H1 (cell line): ENCODE results near the gene ZGRF1. TPM values are rescaled to one million over a fixed set of nuclear protein-coding genes. Genes with fewer than 3 reads are reported as not detected.
"Not testable (repeated sequence)": the region's sequence is repeated elsewhere in the genome, so short reads cannot be mapped to it uniquely, and the experiment has no call there.

Experiments used
- CTCF ChIA-PET: fragments of 300-600 bp; sonication (Branson Sonifier 250); formaldehyde crosslinking; loops from one replicate; lab custom pipeline; 2021; ENCODE audit not compliant: partially characterized antibody; lab: Charles Lee
- POLR2A ChIA-PET: fragments of 300-600 bp; sonication (Branson Sonifier 250); formaldehyde crosslinking; loops from one replicate; lab custom pipeline; 2021; ENCODE audit warnings: inconsistent platforms; ENCODE audit not compliant: partially characterized antibody; lab: Charles Lee
- DNase-seq, 2 experiments: peaks; one replicate each; pipeline versions ENCODE4 v3.0.0 to v3.0.0-alpha.2; 2010 to 2022; ENCODE audit warnings: low spot score in 2 of 2, low read depth in 1 of 2, mixed read lengths in 1 of 2
- FAIRE-seq: peaks from 2 replicates; lab custom pipeline; 2011; peaks lifted over from hg19 to GRCh38; lab: Jason Lieb, UNC
- H2AFZ ChIP-seq: 2 replicates; pipeline ENCODE4 v1.8.1; 2012; ENCODE audit warnings: low read length, inconsistent platforms
- H2AK5ac ChIP-seq: 2 replicates; pipeline ENCODE4 v1.6.1; 2013; ENCODE audit warnings: low read depth, low read length
- H2BK120ac ChIP-seq: replicated peaks from 2 replicates; pipeline ENCODE3; 2013; ENCODE audit warnings: low read depth, low read length, inconsistent platforms
- H2BK12ac ChIP-seq: 2 replicates; pipeline ENCODE4 v1.6.1; 2013; ENCODE audit warnings: low read depth, low read length
- H2BK15ac ChIP-seq: 2 replicates; pipeline ENCODE4 v1.6.1; 2013; ENCODE audit warnings: low read length
- H2BK20ac ChIP-seq: 2 replicates; pipeline ENCODE4 v1.6.1; 2013; ENCODE audit warnings: low read length
- H2BK5ac ChIP-seq: 2 replicates; pipeline ENCODE4 v1.6.1; 2013; ENCODE audit warnings: low read depth, low read length
- H3K14ac ChIP-seq: 2 replicates; pipeline ENCODE4 v1.6.1; 2013; ENCODE audit warnings: inconsistent platforms; ENCODE audit not compliant: insufficient read length
- H3K18ac ChIP-seq: 2 replicates; pipeline ENCODE4 v1.6.1; 2013; ENCODE audit warnings: low read length; ENCODE audit errors: extremely low read depth
- H3K23ac ChIP-seq: 2 replicates; pipeline ENCODE4 v1.6.1; 2013; ENCODE audit warnings: inconsistent platforms; ENCODE audit not compliant: insufficient read length
- H3K23me2 ChIP-seq: 2 replicates; pipeline ENCODE4 v1.6.1; 2013; ENCODE audit warnings: low read depth, low read length
- H3K27ac ChIP-seq: 2 replicates; pipeline ENCODE4 v1.6.1; 2011; ENCODE audit warnings: low read depth, low read length, inconsistent platforms
- H3K27me3 ChIP-seq, 4 experiments: replicated peaks in 1 of 4; 1 replicate in 1 of 4; 2 replicates in 3 of 4; pipeline versions ENCODE4 v1.6.1 to v1.8.1; 2011 to 2013; ENCODE audit warnings: low read length in 3 of 4, mild to moderate bottlenecking in 3 of 4, inconsistent platforms in 2 of 4, mixed read lengths in 2 of 4, moderate library complexity in 1 of 4; ENCODE audit not compliant: control insufficient read depth in 3 of 4, insufficient read depth in 3 of 4; ENCODE audit errors: extremely low read depth in 1 of 4
- H3K36me3 ChIP-seq, 4 experiments: 2 replicates each; pipeline versions ENCODE4 v1.6.1 to v1.8.1; 2011 to 2013; ENCODE audit warnings: mild to moderate bottlenecking in 4 of 4, low read length in 3 of 4, moderate library complexity in 2 of 4, control low read depth in 1 of 4, inconsistent platforms in 1 of 4; ENCODE audit not compliant: insufficient read depth in 4 of 4, control insufficient read depth in 2 of 4
- H3K4ac ChIP-seq: replicated peaks from 2 replicates; pipeline ENCODE3; 2013; ENCODE audit warnings: low read length, low read depth, mixed read lengths, inconsistent platforms; ENCODE audit not compliant: insufficient read length
- H3K4me1 ChIP-seq, 4 experiments: replicated peaks in 1 of 4; 1 replicate in 1 of 4; 2 replicates in 3 of 4; pipeline versions ENCODE4 v1.6.1 to v1.8.1; 2011 to 2013; ENCODE audit warnings: low read length in 3 of 4, inconsistent platforms in 2 of 4, mixed read lengths in 1 of 4; ENCODE audit not compliant: insufficient read depth in 4 of 4, control insufficient read depth in 3 of 4
- H3K4me2 ChIP-seq, 2 experiments: 2 replicates each; pipeline versions ENCODE4 v1.6.1 to v1.8.1; 2011 to 2013; ENCODE audit warnings: low read depth in 2 of 2, low read length in 2 of 2, control low read depth in 1 of 2, inconsistent platforms in 1 of 2, mild to moderate bottlenecking in 1 of 2; ENCODE audit not compliant: insufficient read depth in 1 of 2
- H3K4me3 ChIP-seq, 4 experiments: fragments of 200-600, 300-600 bp in 1 of 4; sonication (generic), shearing (Covaris generic), sonication (Bioruptor Twin) in 1 of 4; 2 replicates each; pipeline versions ENCODE4 v1.5.1 to v1.8.1; 2011 to 2016; ENCODE audit warnings: low read length in 4 of 4, low read depth in 3 of 4, control low read depth in 2 of 4, inconsistent platforms in 2 of 4, mild to moderate bottlenecking in 2 of 4, mixed read lengths in 1 of 4, moderate library complexity in 1 of 4; ENCODE audit not compliant: insufficient read depth in 2 of 4; ENCODE audit errors: extremely low read depth in 1 of 4
- H3K56ac ChIP-seq: replicated peaks from 2 replicates; pipeline ENCODE3; 2013; ENCODE audit warnings: low read depth, mild to moderate bottlenecking, mixed read lengths, low read length, inconsistent platforms; ENCODE audit not compliant: insufficient read length
- H3K79me1 ChIP-seq: 2 replicates; pipeline ENCODE4 v1.6.1; 2013; ENCODE audit warnings: low read depth, low read length, control low read depth
- H3K79me2 ChIP-seq, 2 experiments: 2 replicates each; pipeline versions ENCODE4 v1.6.1 to v1.8.1; 2012 to 2013; ENCODE audit warnings: low read length in 2 of 2, mild to moderate bottlenecking in 2 of 2, inconsistent platforms in 1 of 2; ENCODE audit not compliant: insufficient read depth in 2 of 2, control insufficient read depth in 1 of 2
- H3K9ac ChIP-seq, 4 experiments: replicated peaks in 1 of 4; 1 replicate in 1 of 4; 2 replicates in 3 of 4; pipeline versions ENCODE4 v1.6.1 to v1.8.1; 2011 to 2013; ENCODE audit warnings: low read depth in 3 of 4, low read length in 3 of 4, control low read depth in 2 of 4, mild to moderate bottlenecking in 2 of 4, moderate library complexity in 2 of 4, inconsistent platforms in 1 of 4; ENCODE audit errors: extremely low read depth in 1 of 4
- H3K9me3 ChIP-seq, 2 experiments: 2 replicates each; pipeline versions ENCODE4 v1.6.1 to v1.8.1; 2012 to 2013; ENCODE audit warnings: mild to moderate bottlenecking in 2 of 2, moderate library complexity in 2 of 2, control low read depth in 1 of 2, inconsistent platforms in 1 of 2, low read depth in 1 of 2, low read length in 1 of 2, mixed read lengths in 1 of 2; ENCODE audit not compliant: insufficient read depth in 2 of 2
- H4K20me1 ChIP-seq, 2 experiments: replicated peaks in 1 of 2; 2 replicates each; pipeline versions ENCODE3 to v1.8.1; 2011 to 2013; ENCODE audit warnings: inconsistent platforms in 2 of 2, low read length in 2 of 2, mild to moderate bottlenecking in 1 of 2; ENCODE audit not compliant: insufficient read depth in 2 of 2, control insufficient read depth in 1 of 2
- H4K5ac ChIP-seq: 2 replicates; pipeline ENCODE4 v1.6.1; 2013; ENCODE audit warnings: low read length, low read depth, mixed read lengths, inconsistent platforms; ENCODE audit not compliant: insufficient read length
- H4K8ac ChIP-seq: 2 replicates; pipeline ENCODE4 v1.8.0; 2013; ENCODE audit warnings: mild to moderate bottlenecking, moderate library complexity, low read length, inconsistent platforms; ENCODE audit not compliant: insufficient read depth; ENCODE audit errors: extremely low read depth
- H4K91ac ChIP-seq: replicated peaks from 2 replicates; pipeline ENCODE3; 2013; ENCODE audit warnings: low read length, mixed read lengths, inconsistent platforms; ENCODE audit not compliant: insufficient read length
- WGBS, 2 experiments: shearing (Covaris generic) in 1 of 2; methylation state at CpG; one replicate each; pipeline versions ENCODE4 v1.1.6 to v1.1.7; 2013 to 2015; ENCODE audit warnings: low lambda C conversion rate in 2 of 2, mixed read lengths in 2 of 2, inconsistent platforms in 1 of 2, low coverage in 1 of 2, missing lambda C conversion rate in 1 of 2; ENCODE audit not compliant: insufficient replicate concordance in 2 of 2, insufficient coverage in 1 of 2, insufficient read length in 1 of 2; ENCODE audit errors: extremely low coverage in 1 of 2, missing lambda C conversion rate in 1 of 2; 5-methylcytosine and 5-hydroxymethylcytosine counted together
- polyA plus RNA-seq, 7 experiments: library from polyadenylated mRNA; depleted of rRNA in 3 of 7; stranded (reverse) in 5 of 7; unstranded in 2 of 7; fragments of >200 nt in 5 of 7; fragments of 200-250 nt in 2 of 7; gene quantifications; 1 replicate in 5 of 7; 2 replicates in 1 of 7; 4 replicates in 1 of 7; pipeline versions ENCODE4 v1.2.1 to v1.2.3, GENCODE V29; 2011 to 2013; ENCODE audit warnings: missing spikeins in 2 of 7, mixed read lengths in 2 of 7
- total RNA-seq: library from RNA; stranded (reverse); fragmentation: NEBNext Ultra II Directional; extraction: Animal tissue kit (Norgen Biotek cat#: 25700); gene quantifications from 2 replicates; pipeline ENCODE4 v1.2.1, GENCODE V29; 2021

ZGRF1 gene
- total and polyA plus RNA-seq, 2 of the 8 experiments (the other 6 are each of a cell fraction or from before 2014, with no cell fraction given), result 12.0 to 44.6 TPM

DNA sequence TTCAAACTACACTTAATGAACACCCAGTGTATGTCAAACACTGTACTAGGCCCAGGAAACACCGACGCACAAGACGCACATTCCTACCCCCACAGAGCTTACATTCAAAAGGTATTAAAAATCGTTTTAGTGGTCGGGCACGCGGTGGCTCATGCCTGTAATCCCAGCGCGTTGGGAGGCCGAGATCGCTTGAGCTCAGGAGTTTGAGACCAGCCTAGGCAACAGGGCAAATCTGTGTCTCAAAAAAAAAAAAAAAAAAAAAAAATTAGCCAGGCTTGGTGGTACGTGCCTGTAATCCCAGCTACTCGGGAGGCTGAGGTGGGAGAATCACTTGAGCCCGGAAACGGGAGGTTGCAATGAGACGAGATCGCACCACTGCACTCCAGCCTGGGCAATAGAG lies 114.3 kb downstream of the ZGRF1 start:
- peak overlapping the region in 1 of 4 experiments; percentile 58; a peak in 2 of 8 replicates for H3K4me3 ChIP-seq
- not testable (repeated sequence) for H3K56ac ChIP-seq, H3K23me2 ChIP-seq, H2BK5ac ChIP-seq, H2BK20ac ChIP-seq, H3K79me2 ChIP-seq, H4K91ac ChIP-seq, DNase-seq, H3K14ac ChIP-seq, H4K5ac ChIP-seq, H3K18ac ChIP-seq, H4K8ac ChIP-seq, H3K9me3 ChIP-seq, FAIRE-seq, H3K36me3 ChIP-seq, H2BK12ac ChIP-seq, H2AK5ac ChIP-seq, H3K23ac ChIP-seq, H2AFZ ChIP-seq, H2BK120ac ChIP-seq, H2BK15ac ChIP-seq, H3K79me1 ChIP-seq, H3K9ac ChIP-seq, H3K4ac ChIP-seq, H3K27ac ChIP-seq, H4K20me1 ChIP-seq
- 15% methylated on average over 17 of the region's 17 CpGs; no CpG with 5 or more reads in 1 of the 2 experiments for WGBS, 2 experiments
- ChIA-PET CTCF (interaction anchor here (0.6 to 7.8 kb wide), 29 partner anchors 8 to 375 kb away, joined by 3 to 133 read pairs (median 5); no protein-coding TSS in a partner anchor), POLR2A (interaction anchor here (0.9 to 1.5 kb wide), 3 partner anchors 8 to 183 kb away, joined by 3 to 4 read pairs (median 3); no protein-coding TSS in a partner anchor)
- peaks cover 53 to 75% (median 61%) of the 10 kb centered on the region in 4 experiments for H3K27me3 ChIP-seq
- H3K4me1 ChIP-seq, result peaks cover 9 to 20% (median 14%) of the 10 kb centered on the region in 4 experiments; a peak in 6 of 7 replicates
- peak overlapping the region; percentile 74 to 77; a peak in 2 of 4 replicates for H3K4me2 ChIP-seq
